ENCODE measurements around the gene ASPRV1. TPM values are rescaled to one million over a fixed set of nuclear protein-coding genes. Genes with fewer than 3 reads are reported as not detected.

ASPRV1 gene
- polyA plus RNA-seq, 3 donors: 0.25 to 0.52 (median 0.27) TPM

DNA sequence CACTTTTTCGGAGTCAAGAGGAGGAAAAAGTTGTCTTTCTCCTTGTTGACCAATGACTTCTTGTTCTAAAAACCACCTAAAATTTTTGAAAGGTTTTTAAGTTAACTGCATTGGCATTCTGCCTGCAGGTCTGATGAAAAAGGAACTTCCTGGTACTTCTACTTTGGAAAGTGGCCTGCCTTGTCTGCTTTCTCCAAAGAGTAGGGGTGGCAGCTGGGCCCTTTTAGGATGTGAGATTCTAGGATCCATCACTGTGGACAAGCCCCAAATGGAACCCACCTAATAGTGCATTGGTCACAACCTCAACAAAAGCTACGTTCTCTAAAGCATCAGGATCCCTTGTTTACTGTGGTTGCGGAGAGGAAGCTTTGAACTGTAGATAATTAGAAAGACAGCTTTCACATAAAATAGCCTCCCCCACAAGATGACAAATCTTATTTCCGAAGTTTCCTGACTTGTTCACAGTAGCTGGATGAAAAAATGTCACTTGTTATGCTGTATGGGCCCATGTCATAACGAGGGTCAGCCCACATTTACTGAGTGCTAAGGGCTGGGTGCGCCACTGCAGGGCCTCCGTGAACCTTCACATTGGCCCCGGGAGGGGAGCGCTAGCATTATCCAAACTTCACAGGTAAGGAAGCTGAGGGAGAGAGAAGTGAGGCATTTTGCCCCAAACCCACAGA, 17.4 kb downstream of the ASPRV1 start:
- peak overlapping the region; percentile 94 to 98 (median 97) for H3K27ac Mint-ChIP-seq
- Histone ChIP-seq H3K4me2 (replicated peaks; ENCODE audit: extremely low read depth, low read length, poor library complexity, severe bottlenecking) (peak overlapping the region; percentile 3), H3K4me1 (ENCODE audit: control insufficient read depth in 1 of 2, insufficient read depth in 2 of 2, low read length in 2 of 2) (peaks cover 61 to 63% of the 10 kb centered on the region in 2 donors), H2AFZ (ENCODE audit: insufficient read depth, low read depth, low read length, poor library complexity, severe bottlenecking) (no peak overlapping the region), H3K4me3 (replicated peaks in 1 of 3; ENCODE audit: low read depth in 2 of 3, low read length in 3 of 3) (no peak overlapping the region), H3K9me3 (replicated peaks in 1 of 2; ENCODE audit: control insufficient read depth in 1 of 2, insufficient read depth in 1 of 2, low read length in 2 of 2) (no peaks in the 10 kb centered on the region), H3K27me3 (ENCODE audit: control insufficient read depth in 2 of 2, insufficient read depth in 2 of 2, low read length in 2 of 2) (no peaks in the 10 kb centered on the region), H3K79me2 (ENCODE audit: insufficient read depth, low read length) (peaks cover 29% of the 10 kb centered on the region), H3K27ac (ENCODE audit: low read depth in 1 of 2, low read length in 2 of 2) (peak overlapping the region; percentile 48 to 92), H3K9ac (ENCODE audit: insufficient read depth, low read length, poor library complexity, severe bottlenecking) (no peak overlapping the region), H4K20me1 (ENCODE audit: insufficient read depth, low read length) (peaks cover 25% of the 10 kb centered on the region), H3K36me3 (replicated peaks in 1 of 2; ENCODE audit: control insufficient read depth in 1 of 2, insufficient read depth in 2 of 2, low read length in 2 of 2) (peaks cover 43 to 45% of the 10 kb centered on the region in 2 donors)
- H3K9me3 Mint-ChIP-seq: peaks cover 0 to 2% (median 0%) of the 10 kb centered on the region in 7 donors
- H3K27me3 Mint-ChIP-seq (ENCODE audit: low read depth in 3 of 3): no peaks in the 10 kb centered on the region
- peaks cover 53 to 55% of the 10 kb centered on the region in 2 donors for H3K36me3 Mint-ChIP-seq
- intact Hi-C loops (cut with micrococcal nuclease): no loop called here
- DNase-seq: peak in 2 of 3 donors; percentile 40
- TF ChIP-seq, protein P1, sequence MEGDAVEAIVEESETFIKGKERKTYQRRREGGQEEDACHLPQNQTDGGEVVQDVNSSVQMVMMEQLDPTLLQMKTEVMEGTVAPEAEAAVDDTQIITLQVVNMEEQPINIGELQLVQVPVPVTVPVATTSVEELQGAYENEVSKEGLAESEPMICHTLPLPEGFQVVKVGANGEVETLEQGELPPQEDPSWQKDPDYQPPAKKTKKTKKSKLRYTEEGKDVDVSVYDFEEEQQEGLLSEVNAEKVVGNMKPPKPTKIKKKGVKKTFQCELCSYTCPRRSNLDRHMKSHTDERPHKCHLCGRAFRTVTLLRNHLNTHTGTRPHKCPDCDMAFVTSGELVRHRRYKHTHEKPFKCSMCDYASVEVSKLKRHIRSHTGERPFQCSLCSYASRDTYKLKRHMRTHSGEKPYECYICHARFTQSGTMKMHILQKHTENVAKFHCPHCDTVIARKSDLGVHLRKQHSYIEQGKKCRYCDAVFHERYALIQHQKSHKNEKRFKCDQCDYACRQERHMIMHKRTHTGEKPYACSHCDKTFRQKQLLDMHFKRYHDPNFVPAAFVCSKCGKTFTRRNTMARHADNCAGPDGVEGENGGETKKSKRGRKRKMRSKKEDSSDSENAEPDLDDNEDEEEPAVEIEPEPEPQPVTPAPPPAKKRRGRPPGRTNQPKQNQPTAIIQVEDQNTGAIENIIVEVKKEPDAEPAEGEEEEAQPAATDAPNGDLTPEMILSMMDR (IDR thresholded peaks at IDR 0.05): no peak
- H3K4me1 Mint-ChIP-seq: peaks cover 65% of the 10 kb centered on the region
- H3K4me3 Mint-ChIP-seq: no peak overlapping the region
- WGBS (ENCODE audit: insufficient coverage): 27% methylated on average over 5 of the region's 9 CpGs

DNA sequence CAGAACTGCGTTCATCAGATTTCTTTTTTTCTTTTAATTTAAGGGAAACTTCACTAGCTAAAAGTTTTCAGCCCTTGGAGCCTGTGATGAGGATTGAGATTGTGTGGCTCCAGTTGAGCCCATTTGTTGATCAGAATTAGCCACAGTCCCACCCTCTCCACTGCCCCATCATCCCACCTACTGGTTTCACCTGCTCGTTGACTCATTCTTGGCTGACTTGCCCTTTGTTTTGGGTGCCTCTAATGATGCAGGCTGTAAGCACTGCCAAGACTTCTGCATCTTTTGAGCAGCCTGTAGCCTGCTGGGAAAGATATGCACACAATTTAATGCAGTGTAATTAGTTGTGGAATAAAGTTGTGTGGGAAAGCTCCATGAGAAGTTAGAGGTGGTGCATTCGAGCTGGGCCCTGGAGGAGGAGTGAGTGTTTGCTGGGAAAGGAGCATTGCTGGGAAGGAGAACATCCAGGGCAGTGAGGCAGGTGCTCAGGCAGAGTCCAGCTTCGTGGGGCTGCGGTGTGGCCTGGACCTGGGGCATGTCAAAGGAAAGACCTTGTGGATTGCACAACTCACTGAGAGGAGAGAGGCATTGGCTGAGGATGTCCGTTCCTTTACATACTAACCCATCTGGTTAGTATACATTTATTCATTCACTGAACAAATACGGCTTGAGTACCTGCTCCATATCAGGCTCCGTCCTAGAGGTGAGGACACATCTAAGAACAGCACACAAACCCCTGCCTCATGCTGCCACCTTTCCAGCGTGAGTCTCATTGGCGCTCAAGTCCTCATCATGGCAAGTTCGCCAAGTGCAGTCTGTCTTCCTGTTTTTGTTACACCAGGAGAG, 18.2 kb downstream of the ASPRV1 start:
- 74% methylated on average over 6 of the region's 11 CpGs for WGBS (ENCODE audit: insufficient coverage)
- H3K27ac ChIP-seq (ENCODE audit: low read depth in 1 of 2, low read length in 2 of 2): peak overlapping the region; percentile 48 to 92
- H3K36me3 Mint-ChIP-seq: peaks cover 61 to 63% of the 10 kb centered on the region in 2 donors
- peaks cover 25% of the 10 kb centered on the region for H4K20me1 ChIP-seq (ENCODE audit: insufficient read depth, low read length)
- no peaks in the 10 kb centered on the region for H3K27me3 ChIP-seq (ENCODE audit: control insufficient read depth in 2 of 2, insufficient read depth in 2 of 2, low read length in 2 of 2)
- no peak overlapping the region for H2AFZ ChIP-seq (ENCODE audit: insufficient read depth, low read depth, low read length, poor library complexity, severe bottlenecking)
- H3K79me2 ChIP-seq (ENCODE audit: insufficient read depth, low read length): peaks cover 30% of the 10 kb centered on the region
- no peak overlapping the region for H3K9ac ChIP-seq (ENCODE audit: insufficient read depth, low read length, poor library complexity, severe bottlenecking)
- peak overlapping the region in 1 of 3 experiments; percentile 9 for H3K4me3 ChIP-seq (replicated peaks in 1 of 3; ENCODE audit: low read depth in 2 of 3, low read length in 3 of 3)
- no peak for DNase-seq
- no peaks in the 10 kb centered on the region for H3K27me3 Mint-ChIP-seq (ENCODE audit: low read depth in 3 of 3)
- peaks cover 60% of the 10 kb centered on the region for H3K4me1 Mint-ChIP-seq
- no peaks in the 10 kb centered on the region for H3K9me3 ChIP-seq (replicated peaks in 1 of 2; ENCODE audit: control insufficient read depth in 1 of 2, insufficient read depth in 1 of 2, low read length in 2 of 2)
- peaks cover 55% of the 10 kb centered on the region in 2 donors for H3K4me1 ChIP-seq (ENCODE audit: control insufficient read depth in 1 of 2, insufficient read depth in 2 of 2, low read length in 2 of 2)
- peaks cover 51 to 53% of the 10 kb centered on the region in 2 donors for H3K36me3 ChIP-seq (replicated peaks in 1 of 2; ENCODE audit: control insufficient read depth in 1 of 2, insufficient read depth in 2 of 2, low read length in 2 of 2)
- TF ChIP-seq, protein P1 (IDR thresholded peaks at IDR 0.05): no peak
- H3K4me3 Mint-ChIP-seq: peak overlapping the region in 1 of 2 donors; percentile 20
- intact Hi-C loops (cut with micrococcal nuclease): no loop called here
- peaks cover 0 to 2% (median 0%) of the 10 kb centered on the region in 7 donors for H3K9me3 Mint-ChIP-seq
- peak overlapping the region; percentile 94 to 98 (median 97) for H3K27ac Mint-ChIP-seq
- H3K4me2 ChIP-seq (replicated peaks; ENCODE audit: extremely low read depth, low read length, poor library complexity, severe bottlenecking): peak overlapping the region; percentile 3

Data from CD14-positive monocyte (primary cell).